HG02571 (cell line): ENCODE results near the gene BGLAP.
"Not testable (repeated sequence)": the region's sequence is repeated elsewhere in the genome, so short reads cannot be mapped to it uniquely, and the experiment has no call there.

Source experiments
- ATAC-seq: cut with Tn5 transposase; IDR thresholded peaks from one replicate; pipeline ENCODE4 v1.9.1; 2021; ENCODE audit warnings: mild to moderate bottlenecking, moderate library complexity; ENCODE audit not compliant: unreplicated experiment

Gene BGLAP

DNA sequence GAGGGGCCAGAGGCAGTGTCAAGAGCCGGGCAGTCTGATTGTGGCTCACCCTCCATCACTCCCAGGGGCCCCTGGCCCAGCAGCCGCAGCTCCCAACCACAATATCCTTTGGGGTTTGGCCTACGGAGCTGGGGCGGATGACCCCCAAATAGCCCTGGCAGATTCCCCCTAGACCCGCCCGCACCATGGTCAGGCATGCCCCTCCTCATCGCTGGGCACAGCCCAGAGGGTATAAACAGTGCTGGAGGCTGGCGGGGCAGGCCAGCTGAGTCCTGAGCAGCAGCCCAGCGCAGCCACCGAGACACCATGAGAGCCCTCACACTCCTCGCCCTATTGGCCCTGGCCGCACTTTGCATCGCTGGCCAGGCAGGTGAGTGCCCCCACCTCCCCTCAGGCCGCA, at the start of gene BGLAP:
Gene BGLAP, plus strand, starts transcription at position 259 of the 400 bp plus-strand sequence. Its CDS starts 48 bp downstream, at position 307.
- ATAC-seq = no peak

DNA sequence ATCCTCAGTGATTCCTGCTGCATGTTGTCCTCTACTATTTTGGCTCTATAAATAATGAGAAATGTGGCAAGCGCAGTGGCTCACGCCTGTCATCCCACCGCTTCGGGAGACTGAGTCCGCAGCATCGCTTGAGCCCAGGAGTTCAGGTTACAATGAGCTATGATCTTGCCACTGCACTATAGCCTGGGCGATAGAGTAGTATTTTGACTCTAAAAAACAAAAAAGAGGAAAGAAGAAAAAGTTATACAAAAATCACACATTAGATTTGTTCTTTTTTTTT, 48.8 kb upstream of the BGLAP start:
- no peak for ATAC-seq

DNA sequence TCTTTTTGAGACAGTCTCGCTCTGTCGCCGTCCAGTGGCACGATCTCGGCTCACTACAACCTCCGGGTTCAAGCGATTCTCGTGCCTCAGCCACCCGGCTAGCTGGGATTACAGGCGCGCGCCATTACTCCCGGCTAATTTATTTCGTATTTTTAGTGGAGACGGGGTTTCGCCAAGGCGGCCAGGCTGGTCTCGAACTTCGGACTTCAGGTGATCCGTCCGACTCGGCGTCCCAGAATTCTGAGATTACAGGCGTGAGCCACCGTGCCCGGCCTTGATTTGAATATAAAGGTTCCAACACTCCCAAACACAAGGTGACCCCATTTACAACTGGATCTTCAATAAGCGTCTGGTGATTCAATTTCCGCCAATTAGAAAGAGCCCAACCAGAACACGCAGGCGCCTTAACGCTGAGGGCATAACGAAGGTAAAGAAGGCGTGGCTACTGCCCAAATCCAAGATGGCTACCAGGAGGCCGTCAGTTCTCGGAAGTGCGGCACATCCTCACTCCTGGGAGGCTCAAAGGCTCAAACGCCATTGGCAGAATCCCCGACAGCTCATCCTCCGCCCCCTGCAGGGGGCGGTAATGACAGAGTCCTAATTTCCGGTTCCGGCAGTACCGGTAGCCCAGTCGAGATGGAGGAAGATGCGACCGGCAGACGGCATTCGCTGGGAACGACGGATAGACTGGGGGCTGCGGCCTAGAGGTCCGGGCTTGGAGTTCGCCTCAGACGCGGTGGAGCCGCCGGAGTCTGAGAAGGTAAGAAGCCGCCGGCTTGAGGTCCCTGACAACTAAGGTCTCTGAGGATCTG, 48.3 kb upstream of the BGLAP start, which contains the start of gene SLC25A44:
Gene SLC25A44, plus strand, starts transcription at position 617 of the 812 bp plus-strand sequence. CDS start 5,744 bp downstream, outside the sequence.
- ATAC-seq = peak; percentile 91

DNA sequence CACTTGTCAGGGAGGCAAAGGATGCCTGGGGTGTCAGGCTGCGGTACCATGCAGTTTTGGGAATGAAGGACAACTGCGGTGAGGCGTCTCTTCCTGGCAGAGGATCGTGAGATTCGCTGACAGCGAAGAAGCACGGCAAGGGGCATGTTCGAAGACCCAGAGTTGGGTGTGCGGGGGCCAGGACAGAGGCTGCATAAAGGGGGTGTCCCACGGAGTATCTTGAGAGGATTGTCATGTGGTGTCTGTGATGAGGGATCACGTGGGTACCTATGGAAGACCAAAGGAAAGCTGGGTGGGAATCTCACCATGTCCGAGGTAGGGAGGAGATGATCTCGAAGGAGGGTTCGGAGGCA, 47.7 kb upstream of the BGLAP start:
- ATAC-seq = no peak

DNA sequence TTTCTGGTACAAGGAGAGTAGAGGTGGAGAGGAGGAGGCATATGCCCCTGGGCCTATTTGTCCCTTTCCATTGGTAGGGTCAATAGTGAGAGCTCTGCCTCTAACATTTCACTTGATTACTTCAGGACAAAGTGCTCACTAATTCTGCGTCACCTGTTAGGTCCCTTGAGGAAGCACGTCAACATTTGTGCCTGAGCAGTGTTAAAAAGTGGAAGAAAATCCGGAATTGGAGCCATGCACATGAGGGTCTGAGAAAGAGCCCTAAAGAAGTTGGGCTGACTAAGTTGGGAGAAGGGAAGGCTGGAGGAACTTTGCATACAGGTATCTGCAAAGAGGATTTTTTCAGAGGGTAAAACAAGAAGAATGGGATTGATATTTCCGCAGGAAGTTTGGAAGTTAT, 46.1 kb upstream of the BGLAP start:
- no peak for ATAC-seq

DNA sequence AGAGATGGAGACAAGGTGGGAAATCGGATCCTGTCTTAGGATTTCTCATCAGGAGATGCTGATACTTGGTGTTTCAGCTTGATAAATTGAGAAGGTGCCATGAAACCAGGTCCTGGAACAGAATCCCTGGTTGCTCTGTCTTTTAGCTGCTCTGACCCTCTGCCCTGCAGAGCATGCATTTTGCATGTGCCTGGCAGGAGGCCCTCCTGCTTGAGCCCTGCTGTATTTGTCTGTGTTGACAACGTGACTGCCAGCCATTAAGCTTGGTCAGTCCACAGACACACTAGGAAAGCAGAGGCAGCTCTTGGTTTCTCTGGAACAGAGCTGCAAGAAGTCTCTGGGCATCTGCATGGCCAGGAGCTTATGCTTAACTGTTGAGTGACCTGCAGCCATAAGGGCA, 45.5 kb upstream of the BGLAP start:
- no peak for ATAC-seq

DNA sequence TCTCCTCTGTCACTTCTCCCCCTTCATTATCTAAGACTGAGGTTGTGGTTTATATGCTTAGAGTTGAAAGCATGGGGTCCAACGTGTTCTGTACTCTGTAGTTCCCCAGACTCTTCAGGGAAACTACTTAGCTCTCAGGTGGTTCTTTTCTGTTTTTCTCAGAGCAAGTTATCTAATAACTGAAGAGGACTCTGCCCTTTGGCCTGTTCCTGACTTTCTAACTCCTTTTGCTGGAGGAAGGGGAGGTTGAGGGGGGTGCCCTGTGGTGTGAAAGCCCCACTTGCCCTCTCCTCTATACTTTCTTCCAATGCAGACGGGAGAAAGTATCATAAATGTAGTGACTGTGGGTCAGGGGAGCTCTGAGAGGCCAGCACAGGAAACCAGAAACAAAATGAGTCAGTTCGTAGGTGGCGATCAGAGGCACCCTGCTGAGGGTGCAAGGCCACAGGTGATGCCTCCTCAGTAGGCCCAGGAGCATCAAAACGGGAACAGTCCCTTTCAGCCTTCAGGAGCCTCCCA, 43.1 kb upstream of the BGLAP start:
- ATAC-seq = peak; percentile 48

DNA sequence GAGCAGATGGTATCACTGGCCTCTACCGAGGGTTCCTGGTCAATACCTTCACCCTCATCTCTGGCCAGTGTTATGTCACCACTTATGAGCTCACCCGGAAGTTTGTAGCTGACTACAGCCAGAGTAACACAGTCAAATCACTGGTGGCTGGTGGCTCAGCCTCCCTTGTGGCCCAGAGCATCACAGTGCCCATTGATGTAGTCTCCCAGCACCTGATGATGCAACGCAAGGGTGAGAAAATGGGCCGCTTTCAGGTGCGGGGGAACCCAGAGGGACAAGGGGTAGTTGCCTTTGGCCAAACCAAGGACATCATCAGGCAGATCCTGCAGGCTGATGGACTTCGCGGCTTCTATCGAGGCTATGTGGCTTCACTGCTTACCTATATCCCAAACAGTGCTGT, 41.9 kb upstream of the BGLAP start:
- ATAC-seq = no peak

DNA sequence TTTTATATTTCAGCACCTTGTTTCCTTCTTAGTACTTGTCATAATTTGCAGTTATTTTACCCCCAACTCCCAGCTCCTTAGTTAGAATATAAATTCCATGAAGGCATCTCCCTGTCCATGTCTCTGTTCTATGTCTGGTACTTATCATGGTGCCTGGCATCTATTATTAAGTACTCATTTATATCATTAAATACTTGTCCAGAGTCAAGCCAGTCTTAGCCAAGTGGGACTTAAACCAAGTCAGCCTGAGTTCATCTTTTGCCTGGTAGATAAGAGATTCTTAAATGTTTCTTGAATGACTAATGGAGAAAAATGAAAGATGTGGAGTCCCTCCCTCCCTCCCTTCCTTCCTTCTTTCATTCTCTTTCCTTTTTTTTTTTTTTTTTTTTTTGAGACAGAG, 38.7 kb upstream of the BGLAP start:
- ATAC-seq = no peak

DNA sequence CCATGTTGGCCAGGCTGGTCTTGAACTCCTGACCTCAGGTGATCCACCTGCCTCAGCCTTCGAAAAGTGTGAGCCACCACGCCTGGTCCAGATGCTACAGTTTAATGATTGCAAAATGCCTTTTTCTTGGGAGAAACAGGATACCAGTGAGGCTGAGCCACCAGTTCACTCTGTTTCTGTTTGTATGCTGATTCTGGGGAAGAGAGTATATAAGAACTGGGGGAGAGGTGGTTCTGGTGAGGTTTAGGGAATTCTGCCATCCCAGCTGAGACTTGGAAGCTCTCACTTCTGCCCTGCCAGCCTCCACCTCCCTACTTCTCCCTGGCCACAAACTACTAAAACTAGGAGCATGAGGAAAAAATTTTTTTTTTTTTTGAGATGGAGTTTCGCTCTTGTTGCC, 37.3 kb upstream of the BGLAP start:
- ATAC-seq = no peak

DNA sequence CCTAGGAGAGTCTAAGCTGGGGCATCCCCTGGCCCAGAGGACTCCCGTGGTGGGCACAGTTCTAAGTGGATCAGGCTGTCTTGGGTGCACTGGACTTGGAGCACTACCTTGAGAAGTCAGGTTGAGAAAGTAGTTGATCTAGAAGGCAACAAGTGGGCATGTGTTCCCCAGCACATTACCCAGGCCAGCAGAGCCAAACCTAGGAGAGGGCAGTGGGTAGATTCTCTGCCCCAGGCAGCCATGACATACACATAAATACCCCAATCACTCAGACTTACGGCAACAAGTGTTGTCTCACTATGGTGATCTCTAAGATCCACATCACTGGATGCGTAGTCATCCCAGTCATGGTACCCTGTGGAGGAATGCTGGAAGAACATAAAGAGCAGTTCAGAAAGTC, 30.7 kb upstream of the BGLAP start:
- no peak for ATAC-seq

DNA sequence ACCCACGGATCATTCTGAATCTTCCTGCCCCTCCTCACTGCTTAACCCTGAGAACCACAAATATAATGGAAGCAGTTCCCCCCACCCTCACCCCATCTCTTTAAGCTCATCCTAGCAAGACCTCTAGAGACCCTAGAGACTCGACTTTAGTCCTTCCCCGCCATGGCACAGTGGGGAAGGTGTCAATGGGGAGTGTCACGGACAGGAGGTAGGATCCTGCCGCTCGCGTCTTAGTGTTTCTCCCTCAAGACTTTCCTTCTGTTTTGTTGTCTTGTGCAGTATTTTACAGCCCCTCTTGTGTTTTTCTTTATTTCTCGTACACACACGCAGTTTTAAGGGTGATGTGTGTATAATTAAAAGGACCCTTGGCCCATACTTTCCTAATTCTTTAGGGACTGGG, 29.9 kb upstream of the BGLAP start:
- no peak for ATAC-seq

DNA sequence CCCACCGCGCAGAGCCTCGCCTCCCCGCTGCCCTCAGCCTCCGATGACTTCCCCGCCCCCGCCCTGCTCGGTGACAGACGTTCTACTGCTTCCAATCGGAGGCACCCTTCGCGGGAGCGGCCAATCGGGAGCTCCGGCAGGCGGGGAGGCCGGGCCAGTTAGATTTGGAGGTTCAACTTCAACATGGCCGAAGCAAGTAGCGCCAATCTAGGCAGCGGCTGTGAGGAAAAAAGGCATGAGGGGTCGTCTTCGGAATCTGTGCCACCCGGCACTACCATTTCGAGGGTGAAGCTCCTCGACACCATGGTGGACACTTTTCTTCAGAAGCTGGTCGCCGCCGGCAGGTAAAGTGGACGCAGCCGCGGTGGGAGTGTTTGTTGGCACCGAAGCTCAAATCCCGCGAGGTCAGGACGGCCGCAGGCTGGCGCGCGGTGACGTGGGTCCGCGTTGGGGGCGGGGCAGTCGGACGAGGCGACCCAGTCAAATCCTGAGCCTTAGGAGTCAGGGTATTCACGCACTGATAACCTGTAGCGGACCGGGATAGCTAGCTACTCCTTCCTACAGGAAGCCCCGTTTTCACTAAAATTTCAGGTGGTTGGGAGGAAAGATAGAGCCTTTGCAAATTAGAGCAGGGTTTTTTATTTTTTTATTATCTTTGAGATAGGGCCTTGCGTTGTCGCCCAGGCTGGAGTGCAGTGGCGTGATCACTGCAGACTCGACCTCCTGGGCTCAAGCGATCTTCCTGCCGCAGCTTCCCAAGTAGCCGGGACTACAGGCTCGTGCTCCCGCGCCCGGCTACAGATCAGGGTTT, 28.9 kb upstream of the BGLAP start, which contains the start of gene PMF1:
Gene PMF1, plus strand, starts transcription at position 175 of the 811 bp plus-strand sequence. Its CDS starts 9 bp downstream, at position 184.
- ATAC-seq = peak; percentile 90

DNA sequence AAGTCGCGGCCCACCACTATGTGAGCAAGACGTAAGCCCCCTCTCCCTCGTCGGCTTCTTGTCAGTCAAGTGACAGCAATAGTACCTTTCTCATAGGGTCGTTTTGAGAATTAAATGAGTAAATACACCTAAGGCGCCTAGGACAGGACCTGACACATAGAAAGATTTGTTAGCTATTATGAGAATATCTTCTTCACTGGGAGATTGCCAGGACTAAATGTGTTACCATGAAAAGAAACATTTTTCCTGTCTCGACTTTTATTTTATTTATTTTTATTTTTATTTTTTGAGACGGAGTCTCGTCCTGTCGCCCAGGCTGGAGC, 28.4 kb upstream of the BGLAP start:
- ATAC-seq = no peak

DNA sequence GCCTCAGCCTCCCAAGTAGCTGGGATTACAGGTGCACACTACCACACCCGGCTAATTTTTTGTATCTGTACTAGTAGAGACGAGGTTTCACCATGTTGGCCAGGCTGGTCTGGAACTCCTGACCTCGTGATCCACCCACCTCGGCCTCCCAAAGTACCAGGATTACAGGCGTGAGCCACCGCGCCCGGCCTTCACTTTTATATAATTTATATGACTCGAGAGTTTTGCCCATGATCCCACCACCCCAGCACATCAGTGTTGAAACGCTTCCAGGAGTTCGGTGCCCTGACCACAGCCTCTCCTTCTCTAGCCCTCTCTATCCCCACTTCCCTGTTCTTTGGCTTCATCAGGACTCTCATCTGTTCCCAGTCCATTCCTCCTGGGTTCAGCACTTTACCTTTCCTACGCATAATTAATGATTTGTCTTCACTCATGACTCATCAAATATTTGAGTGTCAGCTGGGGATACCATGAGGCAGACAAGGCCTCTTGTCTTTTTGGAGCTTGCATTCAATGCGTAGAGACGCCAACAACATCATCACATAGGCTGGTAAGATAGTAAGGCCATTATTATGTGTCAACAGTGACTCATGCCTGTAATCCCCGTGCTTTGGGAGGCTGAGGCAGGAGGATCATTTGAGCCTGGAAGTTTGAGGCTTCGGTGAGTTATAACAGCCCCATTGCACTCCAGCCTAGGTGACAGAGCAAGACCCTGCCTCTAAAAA, 27.8 kb upstream of the BGLAP start:
- ATAC-seq = no peak

DNA sequence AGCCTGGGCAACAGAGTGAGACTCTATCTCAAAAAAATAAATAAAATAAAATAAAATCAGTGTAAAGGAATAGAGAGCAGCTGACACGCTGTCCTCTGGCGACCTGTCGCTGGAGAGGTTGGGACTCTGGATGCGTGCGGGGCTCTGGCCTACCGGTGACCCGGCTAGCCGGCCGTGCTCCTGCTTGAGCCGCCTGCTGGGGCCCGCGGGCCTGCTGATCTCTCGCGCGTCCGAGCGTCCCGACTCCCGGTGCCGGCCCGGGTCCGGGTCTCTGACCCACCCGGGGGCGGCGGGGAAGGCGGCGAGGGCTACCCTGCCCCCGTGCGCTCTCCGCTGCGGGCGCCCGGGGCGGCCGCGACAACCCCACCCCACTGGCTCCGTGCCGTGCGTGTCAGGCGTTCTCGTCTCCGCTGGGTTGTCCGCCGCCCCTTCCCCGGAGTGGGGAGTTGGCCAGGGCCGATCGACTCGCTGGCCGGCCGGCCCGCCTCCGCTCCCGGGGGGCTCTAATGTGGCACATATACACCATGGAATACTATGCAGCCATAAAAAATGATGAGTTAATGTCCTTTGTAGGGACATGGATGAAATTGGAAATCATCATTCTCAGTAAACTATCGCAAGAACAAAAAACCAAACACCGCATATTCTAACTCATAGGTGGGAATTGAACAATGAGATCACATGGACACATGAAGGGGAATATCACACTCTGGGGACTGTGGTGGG, 25.5 kb upstream of the BGLAP start:
- ATAC-seq = not testable (repeated sequence)

DNA sequence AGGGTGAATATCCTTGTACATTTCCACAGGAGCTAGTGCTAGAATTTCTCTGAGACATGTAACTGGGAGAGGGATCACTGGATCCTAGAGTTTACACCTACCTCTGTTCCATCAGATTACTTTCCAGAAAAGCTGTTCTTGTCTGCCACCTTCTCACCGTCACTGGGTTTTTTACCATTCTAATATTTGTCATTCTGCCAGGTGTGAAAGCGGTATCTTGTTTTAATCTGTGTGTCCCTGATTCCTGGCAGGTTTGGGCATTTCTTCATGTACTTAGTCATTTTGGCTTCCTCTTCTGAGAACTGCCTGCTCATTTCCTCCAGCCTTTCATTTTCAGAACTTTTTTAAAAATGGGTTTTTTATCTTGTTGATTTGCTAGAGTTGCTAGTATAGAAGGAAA, 24.1 kb upstream of the BGLAP start:
- no peak for ATAC-seq

DNA sequence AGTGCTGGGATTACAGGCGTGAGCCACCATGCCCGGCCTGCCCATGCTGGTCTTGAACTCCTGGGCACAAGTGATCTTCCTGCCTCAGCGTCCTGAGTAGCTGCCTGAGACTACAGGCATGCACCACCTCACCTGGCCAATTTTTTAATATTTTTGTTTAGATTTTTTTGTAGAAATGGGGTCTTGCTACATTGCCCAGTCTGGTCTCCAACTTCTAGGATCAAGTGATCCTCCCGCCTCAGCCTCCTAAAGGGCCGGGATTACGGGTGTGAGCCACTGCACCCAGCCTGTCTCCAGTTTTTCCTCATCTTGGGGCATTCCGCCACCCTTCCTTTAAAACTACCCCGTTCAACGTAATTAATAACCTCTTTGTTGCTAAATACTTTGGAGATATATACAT, 21.8 kb upstream of the BGLAP start:
- ATAC-seq = no peak

DNA sequence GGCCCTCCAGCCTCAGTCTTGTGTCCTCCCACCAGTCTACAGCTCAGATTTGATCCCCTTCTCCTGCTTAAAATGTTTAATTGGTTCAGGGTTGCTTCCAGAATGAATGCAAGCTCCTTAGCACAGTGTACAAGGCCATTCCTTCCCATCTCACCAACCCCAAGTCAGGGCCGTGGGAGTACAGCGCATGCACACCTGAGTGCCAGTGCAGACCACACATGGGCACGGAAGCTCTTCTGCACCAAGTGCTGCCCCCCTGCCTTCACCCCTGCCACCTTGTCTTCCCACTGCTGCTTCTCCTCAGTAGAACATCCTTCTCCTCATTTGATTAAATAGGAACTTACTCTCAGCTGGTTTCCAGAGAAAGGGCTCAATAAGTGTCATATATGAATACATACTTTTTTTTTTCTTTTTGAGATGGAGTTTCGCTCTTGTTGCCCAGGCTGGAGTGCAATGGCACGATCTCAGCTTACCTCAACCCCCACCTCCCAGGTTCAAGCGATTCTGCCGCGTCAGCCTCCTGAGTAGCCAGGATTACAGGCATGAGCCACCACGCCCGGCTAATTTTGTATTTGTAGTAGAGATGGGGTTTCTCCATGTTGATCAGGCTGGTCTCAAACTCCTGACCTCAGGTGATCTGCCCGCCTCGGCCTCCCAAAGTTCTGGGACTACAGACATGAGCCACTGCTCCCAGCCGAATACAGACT, 19.8 kb upstream of the BGLAP start:
- ATAC-seq = no peak

DNA sequence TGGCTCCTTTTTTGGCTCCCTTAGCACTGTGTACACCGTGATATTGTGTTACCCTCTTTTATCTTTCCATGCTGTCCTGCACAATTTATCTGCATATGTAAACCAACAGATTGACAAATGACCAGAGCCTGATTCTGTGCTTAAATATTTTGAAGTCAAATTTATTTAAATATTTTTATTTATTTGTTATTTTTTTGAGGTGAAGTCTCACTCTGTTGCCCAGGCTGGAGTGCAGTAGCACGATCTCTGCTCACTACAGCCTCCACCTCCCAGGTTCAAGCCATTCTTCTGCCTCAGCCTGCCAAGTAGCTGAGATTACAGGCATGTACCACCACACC, 16.3 kb upstream of the BGLAP start:
- ATAC-seq = no peak
